GF-D8 (cell line): ENCODE data around the gene CAMKV.
"Not testable (repeated sequence)": the region's sequence is repeated elsewhere in the genome, so short reads cannot be mapped to it uniquely, and the experiment has no call there.

Source experiments
- DNase-seq: peaks from one replicate; lab custom pipeline; 2025; lab: John Stamatoyannopoulos, UW

CAMKV gene

DNA sequence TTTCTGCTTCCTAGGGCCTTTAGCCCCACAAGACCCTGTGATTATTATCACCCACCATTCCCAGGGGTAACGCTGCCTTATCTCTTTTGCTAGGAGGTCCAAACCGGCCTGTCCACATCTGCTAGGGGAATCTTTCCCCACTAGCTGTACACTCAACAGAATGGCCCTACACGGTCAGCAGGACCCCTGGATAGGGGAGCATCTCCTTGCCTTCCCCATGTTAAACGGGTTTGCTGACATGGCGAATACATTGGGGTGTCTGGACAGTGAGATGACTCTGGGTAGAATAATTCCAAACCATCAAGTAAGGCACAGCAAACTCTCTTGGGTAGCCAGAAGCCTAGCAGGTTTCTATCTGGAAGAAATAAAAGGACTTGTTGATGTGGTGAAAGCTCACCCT, 14.0 kb downstream of the CAMKV start:
- no peak for DNase-seq

DNA sequence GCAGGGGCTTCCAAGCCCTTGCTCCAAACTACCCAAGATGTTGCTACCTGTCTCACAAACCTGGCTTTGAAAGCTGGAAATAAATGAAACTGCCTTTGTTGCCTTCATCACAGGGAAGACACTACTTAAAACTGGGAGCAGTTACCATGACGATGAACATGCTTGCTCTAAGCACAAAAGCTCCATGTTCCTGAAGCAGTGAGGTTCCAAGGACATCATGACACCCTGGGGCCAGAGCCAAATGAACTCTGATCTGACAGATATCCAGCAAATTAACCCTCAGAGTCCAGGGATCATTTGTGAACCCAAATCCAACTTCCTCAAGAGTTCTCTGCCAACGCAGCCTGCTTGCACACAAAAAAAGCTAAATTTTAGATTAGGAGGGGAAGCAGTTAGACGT, 24.0 kb downstream of the CAMKV start:
- no peak for DNase-seq

- no peak for DNase-seq
Observed at GRCh38 chr3:49844464-49845183, 25.1 kb downstream of the CAMKV start.

DNA sequence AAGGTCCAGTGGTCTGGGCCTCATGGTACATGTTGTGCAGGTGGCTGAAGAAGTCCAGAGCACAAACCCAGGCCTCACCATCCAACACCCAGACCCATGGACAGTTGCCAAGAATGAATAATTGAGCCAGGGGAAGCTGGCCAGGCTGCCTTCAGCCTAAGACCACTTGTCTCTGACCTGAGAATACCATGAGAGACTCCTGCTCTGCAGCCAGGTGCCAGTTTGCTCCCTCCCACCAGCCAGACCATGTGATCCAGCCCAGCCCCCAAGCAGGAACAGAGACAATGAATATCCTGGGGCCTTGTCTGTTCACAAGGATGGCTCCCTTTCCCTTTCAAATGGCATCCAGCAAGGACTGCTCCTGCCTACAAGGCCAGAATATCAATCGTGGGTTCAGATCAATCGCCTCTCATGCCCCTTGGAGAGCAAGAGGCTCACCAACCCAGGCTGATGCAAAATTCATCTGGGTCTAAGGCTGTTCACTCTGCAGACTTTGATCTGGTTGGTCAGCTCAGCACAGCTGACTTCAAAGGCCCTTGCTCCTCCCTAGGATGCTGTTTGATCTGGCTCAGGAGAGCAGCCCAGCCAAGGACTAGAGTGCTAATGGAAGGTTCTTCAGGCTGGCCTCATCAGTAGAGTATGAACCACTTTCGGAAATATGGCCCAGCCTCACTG, 26.7 kb downstream of the CAMKV start:
- no peak for DNase-seq

- DNase-seq: no peak
Observed at GRCh38 chr3:49841806-49842205, 27.9 kb downstream of the CAMKV start.

- no peak for DNase-seq
Observed at GRCh38 chr3:49841126-49841696, 28.5 kb downstream of the CAMKV start.

DNA sequence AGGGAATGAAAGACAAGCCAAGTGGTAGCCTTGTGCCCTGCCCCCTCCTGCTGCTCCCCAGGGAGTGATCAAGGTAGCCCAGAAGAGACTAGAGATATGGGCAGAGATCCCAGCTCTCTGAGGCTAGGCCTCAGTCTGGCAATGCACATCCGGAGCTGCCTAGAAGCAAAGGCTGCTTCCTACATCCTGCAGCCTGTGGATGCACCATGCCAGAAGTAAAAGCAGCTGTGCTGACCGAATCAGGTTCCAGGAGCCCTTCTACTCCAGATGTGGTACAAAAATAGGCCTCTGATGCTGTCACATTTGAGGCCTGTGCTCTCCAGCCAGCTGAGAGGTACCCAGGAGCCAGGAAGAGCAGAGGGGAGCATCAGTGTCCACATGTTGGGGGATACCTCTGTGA, 29.3 kb downstream of the CAMKV start:
- no peak for DNase-seq

GRCh38 chr3:49839193-49839809, 30.4 kb downstream of the CAMKV start:
- peak; percentile 61 for DNase-seq

- DNase-seq: peak; percentile 22
Observed at GRCh38 chr3:49831341-49831740, 38.4 kb downstream of the CAMKV start.

- DNase-seq: no peak
Observed at GRCh38 chr3:49826016-49826415, 43.7 kb downstream of the CAMKV start.

- not testable (repeated sequence) for DNase-seq
Observed at GRCh38 chr3:49823131-49823530, 46.6 kb downstream of the CAMKV start.

- peak; percentile 36 for DNase-seq
Observed at GRCh38 chr3:49813497-49814174, 56.1 kb downstream of the CAMKV start, which contains the start of gene UBA7. Gene UBA7 (minus strand): TSS chr3:49813953. CDS start chr3:49813787, 166 bp downstream.

GRCh38 chr3:49812916-49813496, 56.7 kb downstream of the CAMKV start:
- DNase-seq: no peak
